HCT116 (cell line): ENCODE measurements around the gene TXNDC15. TPM values are rescaled to one million over a fixed set of nuclear protein-coding genes. Genes with fewer than 3 reads are reported as not detected.
"Not testable (repeated sequence)": the region's sequence is repeated elsewhere in the genome, so short reads cannot be mapped to it uniquely, and the experiment has no call there.

Experiments
- ATAC-seq: fragments of 200-7000 bp; cut with Tn5 transposase; 2 replicates; pipeline ENCODE4 v1.9.1; 2020; ENCODE audit warnings: mild to moderate bottlenecking, moderate library complexity
- BruUV-seq: library from RNA; stranded (reverse); fragments of 400-500 nt; replicated peaks from 2 replicates; lab custom pipeline; 2021; lab: Mats Ljungman, UMichigan
- CTCF ChIA-PET: fragments of 300-600 bp; sonication (Branson Sonifier 250); formaldehyde crosslinking; loops from one replicate; lab custom pipeline; 2021; ENCODE audit warnings: antibody characterized with exemption; lab: Charles Lee
- POLR2A ChIA-PET: fragments of 300-600, 350-600 bp; sonication (Branson Sonifier 250); formaldehyde crosslinking; loops from one replicate; lab custom pipeline; 2021; ENCODE audit warnings: antibody characterized with exemption; lab: Charles Lee
- RAD21 ChIA-PET, 2 experiments: fragments of 300-600 bp; sonication (Branson Sonifier 250); formaldehyde crosslinking; loops; one replicate each; lab custom pipeline; 2023; ENCODE audit warnings: low total read pairs in 2 of 2; ENCODE audit not compliant: uncharacterized antibody in 2 of 2, unreplicated experiment in 2 of 2, low non-redundant PET in 1 of 2; lab: Charles Lee
- DNase-seq: peaks from one replicate; pipeline ENCODE4 v3.0.0-alpha.2; 2010; ENCODE audit warnings: low read depth, low spot score
- H2AFZ ChIP-seq: fragments of 200-600 bp; shearing (Covaris generic), sonication (generic); 2 replicates; pipeline ENCODE4 v1.6.1; 2017; ENCODE audit warnings: low read depth, mixed run types, mixed read lengths, antibody characterized with exemption, low read length; ENCODE audit not compliant: poor library complexity, severe bottlenecking
- H3K27ac ChIP-seq: 2 replicates; pipeline ENCODE4 v1.5.1; 2012; ENCODE audit warnings: low read depth, low read length
- H3K27me3 ChIP-seq: fragments of 200-600 bp; sonication (generic); 2 replicates; pipeline ENCODE4 v1.6.1; 2016; ENCODE audit warnings: mixed run types, low read length, mixed read lengths; ENCODE audit not compliant: insufficient read depth
- H3K36me3 ChIP-seq, 2 experiments: fragments of 200-500 bp in 1 of 2; fragments of 200-600 bp in 1 of 2; sonication (Bioruptor generic) in 1 of 2; sonication (generic) in 1 of 2; 2 replicates each; pipeline versions ENCODE4 v1.5.1 to v1.6.1; 2014 to 2016; ENCODE audit warnings: low read length in 2 of 2, inconsistent platforms in 1 of 2, mixed read lengths in 1 of 2, mixed run types in 1 of 2; ENCODE audit not compliant: insufficient read depth in 2 of 2, control insufficient read depth in 1 of 2
- H3K4me1 ChIP-seq, 2 experiments: fragments of 200-600 bp in 1 of 2; sonication (generic) in 1 of 2; 2 replicates each; pipeline versions ENCODE4 v1.5.1 to v1.6.1; 2012 to 2017; ENCODE audit warnings: low read length in 2 of 2, inconsistent platforms in 1 of 2, mild to moderate bottlenecking in 1 of 2, mixed read lengths in 1 of 2, mixed run types in 1 of 2, moderate library complexity in 1 of 2; ENCODE audit not compliant: insufficient read depth in 2 of 2, control insufficient read depth in 1 of 2
- H3K4me2 ChIP-seq: fragments of 200-600 bp; sonication (generic); 2 replicates; pipeline ENCODE4 v1.6.1; 2017; ENCODE audit warnings: mixed run types, low read length, mixed read lengths
- H3K4me3 ChIP-seq, 2 experiments: fragments of 200-600 bp in 1 of 2; sonication (generic) in 1 of 2; replicated peaks in 1 of 2; 2 replicates each; pipeline ENCODE4 v1.5.1; 2011 to 2016; ENCODE audit warnings: low read length in 2 of 2, control low read depth in 1 of 2, low read depth in 1 of 2, mild to moderate bottlenecking in 1 of 2, mixed read lengths in 1 of 2, mixed run types in 1 of 2
- H3K79me2 ChIP-seq: fragments of 200-600 bp; sonication (generic); 2 replicates; pipeline ENCODE4 v1.6.1; 2017; ENCODE audit warnings: mild to moderate bottlenecking, mixed run types, low read length, moderate library complexity, mixed read lengths; ENCODE audit not compliant: insufficient read depth
- H3K9ac ChIP-seq: fragments of 200-600 bp; sonication (generic); 2 replicates; pipeline ENCODE4 v1.6.1; 2016; ENCODE audit warnings: low read length, mixed read lengths
- H3K9me2 ChIP-seq: fragments of 200-600 bp; sonication (generic), shearing (Covaris generic); 2 replicates; pipeline ENCODE4 v1.6.1; 2017; ENCODE audit warnings: mixed run types, mild to moderate bottlenecking, moderate library complexity; ENCODE audit not compliant: insufficient read depth
- H3K9me3 ChIP-seq, 2 experiments: fragments of 200-500 bp in 1 of 2; fragments of 200-600 bp in 1 of 2; sonication (Bioruptor generic) in 1 of 2; sonication (generic) in 1 of 2; 2 replicates each; pipeline ENCODE4 v1.6.1; 2014 to 2017; ENCODE audit warnings: low read length in 2 of 2, mixed read lengths in 2 of 2, inconsistent platforms in 1 of 2, low read depth in 1 of 2, mild to moderate bottlenecking in 1 of 2, mixed run types in 1 of 2, moderate library complexity in 1 of 2; ENCODE audit not compliant: control insufficient read depth in 1 of 2, insufficient read depth in 1 of 2
- H4K20me1 ChIP-seq: fragments of 200-600 bp; sonication (generic), shearing (Covaris generic); 2 replicates; pipeline ENCODE4 v1.6.1; 2017; ENCODE audit warnings: mixed run types, mild to moderate bottlenecking, moderate library complexity; ENCODE audit not compliant: insufficient read depth
- POLR2A ChIP-seq: IDR thresholded peaks from 2 replicates; pipeline ENCODE4 v1.7.0; 2011; ENCODE audit warnings: borderline replicate concordance; ENCODE audit not compliant: insufficient read depth, insufficient read length; ENCODE audit errors: extremely low read depth
- SRF ChIP-seq: IDR thresholded peaks from 2 replicates; pipeline ENCODE4 v1.6.1; 2012; ENCODE audit warnings: low read depth
- YY1 ChIP-seq: IDR thresholded peaks from 2 replicates; pipeline ENCODE4 v1.6.1; 2011; ENCODE audit warnings: low read length, low read depth, moderate library complexity, mild to moderate bottlenecking; ENCODE audit not compliant: insufficient replicate concordance; ENCODE audit errors: extremely low read depth
- ZNF274 ChIP-seq: fragments of 200-500 bp; sonication (Bioruptor generic); IDR thresholded peaks from 2 replicates; pipeline ENCODE4 v1.6.1; 2014; ENCODE audit warnings: mild to moderate bottlenecking, low read depth, low read length, inconsistent platforms
- intact Hi-C: fragments of 100-400 bp; cut with micrococcal nuclease; formaldehyde crosslinking; loops from 2 replicates; pipeline ENCODE4 v1.10.0; 2022
- total RNA-seq: library from RNA; stranded (reverse); gene quantifications from one replicate; pipeline ENCODE4 v1.2.1, GENCODE V29; 2021; ENCODE audit not compliant: unreplicated experiment

TXNDC15 gene
- total RNA-seq, 1 experiment from 2014 or later = 17.8 TPM

DNA sequence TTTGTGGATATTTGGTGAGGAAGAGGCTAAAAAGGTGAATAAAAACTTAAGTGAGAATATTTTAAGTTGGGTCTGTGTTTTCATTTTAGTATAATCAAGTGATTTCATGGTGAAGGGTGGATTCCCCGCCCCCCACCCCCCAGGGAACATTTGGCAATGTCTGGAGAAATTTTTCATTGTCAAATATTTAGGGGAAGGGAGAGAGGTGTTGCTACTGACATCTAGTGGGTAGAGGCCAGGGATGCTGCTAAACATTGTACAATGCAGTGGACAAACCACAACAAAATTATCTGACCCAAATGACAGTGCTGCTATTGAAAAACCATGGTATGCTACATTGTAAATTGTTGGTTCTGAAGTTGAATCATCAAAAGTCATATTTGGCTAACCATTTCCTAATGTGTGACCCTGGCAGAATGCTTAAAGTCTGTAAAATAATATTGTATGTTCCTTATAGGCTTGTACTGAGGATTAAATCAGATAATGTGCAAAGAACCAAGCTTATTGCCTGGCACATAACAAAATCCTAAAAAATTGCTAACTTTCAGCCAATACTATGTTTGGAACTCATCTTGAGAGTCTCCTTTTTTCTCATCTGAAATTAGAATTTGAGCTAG, 22.8 kb upstream of the TXNDC15 start (continued):
- no peak for TF ChIP-seq YY1
- TF ChIP-seq SRF = no peak

DNA sequence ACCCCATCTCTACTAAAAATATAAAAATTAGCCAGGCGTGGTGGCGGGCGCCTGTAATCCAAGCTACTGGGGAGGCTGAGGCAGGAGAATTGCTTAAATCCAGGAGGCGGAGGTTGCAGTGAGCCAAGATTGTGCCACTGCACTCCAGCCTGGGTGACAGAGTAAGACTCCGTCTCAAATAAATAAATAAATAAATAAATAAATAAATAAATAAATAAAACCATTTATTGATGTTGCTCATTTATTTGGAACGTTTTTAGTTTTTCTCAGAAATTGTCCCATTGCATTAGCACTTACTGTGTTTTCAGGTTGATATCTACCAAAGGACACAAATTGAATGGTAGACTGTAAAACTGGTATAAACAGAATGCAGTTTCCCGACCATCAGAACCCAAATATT, 17.7 kb upstream of the TXNDC15 start:
- CTCF ChIA-PET, POLR2A ChIA-PET, H3K9me3 ChIP-seq, H3K9ac ChIP-seq, H3K27me3 ChIP-seq, H3K4me1 ChIP-seq, H3K27ac ChIP-seq, DNase-seq, H3K4me2 ChIP-seq, H3K9me2 ChIP-seq, H2AFZ ChIP-seq, BruUV-seq, H3K4me3 ChIP-seq, RAD21 ChIA-PET, intact Hi-C loops, ATAC-seq: not testable (repeated sequence)
- Histone ChIP-seq H3K79me2 (peaks cover 56% of the 10 kb centered on the region), H3K36me3 (peaks cover 41% of the 10 kb centered on the region in 2 experiments; a peak in 3 of 4 replicates), H4K20me1 (peaks cover 18% of the 10 kb centered on the region)

DNA sequence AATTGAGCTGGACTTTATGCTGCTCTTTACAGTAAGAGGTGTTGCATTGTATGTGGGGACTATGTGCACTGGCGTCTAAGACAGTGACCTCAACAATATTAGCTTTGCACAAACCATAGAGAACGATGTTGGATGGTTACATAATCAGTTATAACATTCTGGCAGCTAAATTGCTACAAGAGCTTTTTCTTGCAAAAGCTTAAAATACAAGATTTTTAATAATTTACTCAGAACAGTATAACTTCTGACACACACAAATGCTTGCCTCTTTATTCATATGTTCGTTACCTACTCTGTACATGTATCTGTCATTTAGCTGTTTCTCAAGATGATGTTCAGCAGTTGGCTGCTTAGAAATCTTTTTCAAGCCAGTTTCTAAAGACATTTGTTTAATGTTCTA, 16.8 kb upstream of the TXNDC15 start:
- Histone ChIP-seq H3K36me3 (peaks cover 36 to 41% of the 10 kb centered on the region in 2 experiments; a peak in 3 of 4 replicates), H3K27ac (no peak overlapping the region), H2AFZ (no peak overlapping the region), H3K9ac (no peak overlapping the region), H3K4me2 (no peak overlapping the region), H3K27me3 (no peaks in the 10 kb centered on the region), H4K20me1 (peaks cover 15% of the 10 kb centered on the region), H3K9me3 (no peaks in the 10 kb centered on the region), H3K9me2 (no peaks in the 10 kb centered on the region; the same call in 1 of the 2 replicates), H3K4me1 (no peaks in the 10 kb centered on the region), H3K79me2 (peaks cover 47% of the 10 kb centered on the region), H3K4me3 (no peak overlapping the region)
- ATAC-seq (no peak), DNase-seq (no peak)
- intact Hi-C loops = no loop called here
- BruUV-seq = no TSS peak
- CTCF ChIA-PET = no interaction called here
- RAD21 ChIA-PET = no interaction called here
- POLR2A ChIA-PET = no interaction called here
- no peak for TF ChIP-seq POLR2A
- TF ChIP-seq ZNF274 = no peak
